Upper lobe of left lung (tissue), 4 donors: ENCODE results near the gene BTG1.

ENCODE experiments used
- POLR2A ChIP-seq, 4 donors: fragments of 450-650 bp; IDR thresholded peaks; one replicate each; pipeline ENCODE4 v1.5.1; 2016 to 2017; ENCODE audit warnings: antibody characterized with exemption in 4 of 4, mild to moderate bottlenecking in 2 of 4
- POLR2AphosphoS5 ChIP-seq, 2 donors: sonication (generic); formaldehyde crosslinking; IDR thresholded peaks; one replicate each; pipeline ENCODE4 v1.5.1; 2017; ENCODE audit warnings: antibody characterized with exemption in 2 of 2
- TF ChIP-seq, protein P1 (sequence below), 6 experiments: fragments of 450-650 bp in 4 of 6; fragments of 200-600 bp in 2 of 6; sonication (generic) in 2 of 6; IDR thresholded peaks; one replicate each; pipeline ENCODE4 v1.5.1; 2016 to 2019; ENCODE audit warnings: antibody characterized with exemption in 6 of 6

DNA sequence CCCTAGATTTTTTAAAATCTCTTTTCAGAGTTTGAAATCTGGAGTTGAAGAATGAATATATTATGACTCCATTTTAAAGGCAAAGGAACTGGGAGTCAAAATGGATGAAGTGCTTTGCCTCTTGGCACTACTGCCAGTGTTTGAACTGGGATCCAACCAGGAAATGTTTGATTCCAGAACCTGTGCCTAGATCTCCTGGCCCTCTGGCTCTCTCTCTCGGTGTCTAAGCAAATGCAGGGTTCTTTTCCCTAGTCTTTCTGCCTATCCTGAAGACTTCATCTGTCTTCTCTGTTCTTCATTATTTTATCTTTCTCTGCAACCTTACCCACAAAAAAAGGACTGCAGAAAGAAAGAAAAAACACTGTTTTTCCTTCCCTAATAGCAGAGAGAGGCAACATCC lies 17.0 kb downstream of the BTG1 start:
- no peak for TF ChIP-seq POLR2AphosphoS5 (IDR thresholded peaks at IDR 0.05)
- TF ChIP-seq, protein P1, sequence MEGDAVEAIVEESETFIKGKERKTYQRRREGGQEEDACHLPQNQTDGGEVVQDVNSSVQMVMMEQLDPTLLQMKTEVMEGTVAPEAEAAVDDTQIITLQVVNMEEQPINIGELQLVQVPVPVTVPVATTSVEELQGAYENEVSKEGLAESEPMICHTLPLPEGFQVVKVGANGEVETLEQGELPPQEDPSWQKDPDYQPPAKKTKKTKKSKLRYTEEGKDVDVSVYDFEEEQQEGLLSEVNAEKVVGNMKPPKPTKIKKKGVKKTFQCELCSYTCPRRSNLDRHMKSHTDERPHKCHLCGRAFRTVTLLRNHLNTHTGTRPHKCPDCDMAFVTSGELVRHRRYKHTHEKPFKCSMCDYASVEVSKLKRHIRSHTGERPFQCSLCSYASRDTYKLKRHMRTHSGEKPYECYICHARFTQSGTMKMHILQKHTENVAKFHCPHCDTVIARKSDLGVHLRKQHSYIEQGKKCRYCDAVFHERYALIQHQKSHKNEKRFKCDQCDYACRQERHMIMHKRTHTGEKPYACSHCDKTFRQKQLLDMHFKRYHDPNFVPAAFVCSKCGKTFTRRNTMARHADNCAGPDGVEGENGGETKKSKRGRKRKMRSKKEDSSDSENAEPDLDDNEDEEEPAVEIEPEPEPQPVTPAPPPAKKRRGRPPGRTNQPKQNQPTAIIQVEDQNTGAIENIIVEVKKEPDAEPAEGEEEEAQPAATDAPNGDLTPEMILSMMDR (IDR thresholded peaks at IDR 0.05) = no peak
- no peak for TF ChIP-seq POLR2A (IDR thresholded peaks at IDR 0.05)
